K562 (cell line): Measurements from ENCODE around the gene FOSL2. TPM values are rescaled to one million over a fixed set of nuclear protein-coding genes. Genes with fewer than 3 reads are reported as not detected.

ENCODE experiments used
- ARHGAP35 ChIP-seq: fragments of 450-650 bp; IDR thresholded peaks from 2 replicates; pipeline ENCODE4 v1.6.1; 2018; ENCODE audit not compliant: partially characterized antibody
- ATF7 ChIP-seq: fragments of 450-650 bp; IDR thresholded peaks from 2 replicates; pipeline ENCODE4 v1.7.1; 2014; ENCODE audit warnings: mild to moderate bottlenecking, moderate library complexity
- CCAR2 ChIP-seq: fragments of 200-400 bp; formaldehyde crosslinking; IDR thresholded peaks from 2 replicates; pipeline ENCODE4 v1.6.1; 2017; ENCODE audit warnings: mild to moderate bottlenecking, low read depth, low read length
- GATAD2A ChIP-seq: fragments of 450-650 bp; IDR thresholded peaks from 2 replicates; pipeline ENCODE4 v1.6.1; 2017
- GTF2E2 ChIP-seq: fragments of 200-800 bp; sonication (Bioruptor generic); IDR thresholded peaks from 2 replicates; pipeline ENCODE4 v1.6.1; 2016; ENCODE audit warnings: missing genetic modification characterization, missing compliant biosample characterization
- KLF16 ChIP-seq: IDR thresholded peaks from 2 replicates; pipeline ENCODE4 v1.6.1; 2016; ENCODE audit warnings: antibody characterized with exemption
- MIER1 ChIP-seq: fragments of 450-650 bp; IDR thresholded peaks from 2 replicates; pipeline ENCODE4 v1.6.1; 2016; ENCODE audit warnings: antibody characterized with exemption, mild to moderate bottlenecking, low read depth
- NCOA4 ChIP-seq: fragments of 450-650 bp; IDR thresholded peaks from 2 replicates; pipeline ENCODE4 v1.6.1; 2018; ENCODE audit warnings: mild to moderate bottlenecking; ENCODE audit not compliant: partially characterized antibody
- PHB2 ChIP-seq: fragments of 450-650 bp; IDR thresholded peaks from 2 replicates; pipeline ENCODE4 v1.6.1; 2017; ENCODE audit warnings: low read depth
- PHF8 ChIP-seq: fragments of 200-600 bp; sonication (generic); IDR thresholded peaks from 2 replicates; pipeline ENCODE4 v1.6.1; 2012; ENCODE audit warnings: mixed run types, mild to moderate bottlenecking, inconsistent platforms, low read length, moderate library complexity, borderline replicate concordance
- SETDB1 ChIP-seq: IDR thresholded peaks from one replicate; pipeline ENCODE4 v1.6.1; 2012; ENCODE audit warnings: low read length, control low read depth, inconsistent platforms
- SMARCA5 ChIP-seq: fragments of 450-650 bp; IDR thresholded peaks from 2 replicates; pipeline ENCODE4 v1.6.1; 2016
- ZEB2 ChIP-seq: fragments of 450-650 bp; IDR thresholded peaks from 2 replicates; pipeline ENCODE4 v1.6.1; 2016
- ZNF165 ChIP-seq: fragments of 250-450 bp; sonication (Bioruptor Pico); IDR thresholded peaks from 2 replicates; pipeline ENCODE4 v1.4.0; 2020; ENCODE audit warnings: borderline replicate concordance
- ZNF274 ChIP-seq: IDR thresholded peaks from 2 replicates; pipeline ENCODE4 v1.6.1; 2011; ENCODE audit warnings: low read depth, mild to moderate bottlenecking, low read length, moderate library complexity, borderline replicate concordance
- ZNF3 ChIP-seq: fragments of 250-450 bp; sonication (Bioruptor Pico); IDR thresholded peaks from 2 replicates; pipeline ENCODE4 v1.5.0; 2021; ENCODE audit warnings: mild to moderate bottlenecking, moderate library complexity
- ZNF707 ChIP-seq: fragments of 250-450 bp; sonication (Bioruptor Pico); conservative IDR thresholded peaks from 2 replicates; pipeline ENCODE4 v1.8.0; 2022; ENCODE audit warnings: inconsistent platforms, mild to moderate bottlenecking, moderate library complexity
- ZSCAN29 ChIP-seq: fragments of 450-650 bp; IDR thresholded peaks from 2 replicates; pipeline ENCODE4 v1.6.1; 2017
- polyA plus RNA-seq, 8 experiments: library from polyadenylated mRNA; depleted of rRNA in 4 of 8; stranded (reverse) in 5 of 8; unstranded in 3 of 8; fragments of >200 nt; fragmentation: Nextera tagmentation in 2 of 8; fragmentation: Illumina TruSeq in 1 of 8; extraction: Ambion mirVana in 2 of 8; extraction: Trizol in 1 of 8; gene quantifications; 2 replicates each; pipeline versions ENCODE4 v1.2.1 to v1.2.3, GENCODE V29; 2011 to 2014; ENCODE audit warnings: inconsistent platforms in 1 of 8, missing spikeins in 1 of 8
- total RNA-seq, 7 experiments: library from RNA; depleted of rRNA in 6 of 7; stranded (reverse); fragments of >200 nt in 6 of 7; fragmentation: Illumina TruSeq in 2 of 7; extraction: Trizol in 2 of 7; gene quantifications; 2 replicates each; pipeline versions ENCODE4 v1.2.1 to v1.2.3, GENCODE V29; 2011 to 2021; ENCODE audit warnings: low replicate concordance in 1 of 7
- TF ChIP-seq, protein P1 (sequence below): fragments of 450-650 bp; IDR thresholded peaks from 2 replicates; pipeline ENCODE4 v1.6.1; 2018; ENCODE audit not compliant: partially characterized antibody
- TF ChIP-seq, protein P2 (sequence below), 2 experiments: fragments of 250-450 bp in 1 of 2; fragments of 450-650 bp in 1 of 2; sonication (Bioruptor Pico) in 1 of 2; IDR thresholded peaks; 2 replicates each; pipeline versions ENCODE4 v1.6.1 to v1.8.0; 2016 to 2021; ENCODE audit warnings: mild to moderate bottlenecking in 2 of 2, moderate library complexity in 2 of 2, missing compliant biosample characterization in 1 of 2, missing genetic modification characterization in 1 of 2
- TF ChIP-seq, protein P3 (sequence below): sonication (generic); formaldehyde crosslinking; IDR thresholded peaks from 2 replicates; pipeline ENCODE4 v1.8.1; 2023; ENCODE audit warnings: mild to moderate bottlenecking, missing genetic modification reagents
- TF ChIP-seq, protein P4 (sequence below): sonication (generic); formaldehyde crosslinking; IDR thresholded peaks from 2 replicates; pipeline ENCODE4 v1.8.0; 2022; ENCODE audit warnings: missing genetic modification reagents, mild to moderate bottlenecking, borderline replicate concordance
- TF ChIP-seq, protein P5 (sequence below): sonication (generic); formaldehyde crosslinking; IDR thresholded peaks from 2 replicates; pipeline ENCODE4 v1.4.0; 2020; ENCODE audit warnings: mild to moderate bottlenecking, missing genetic modification reagents

The FOSL2 gene
- total and polyA plus RNA-seq, 9 of the 15 experiments (the other 6 are each of a cell fraction or from before 2014, with no cell fraction given), result 0.04 to 2.9 (median 0.80) TPM

DNA sequence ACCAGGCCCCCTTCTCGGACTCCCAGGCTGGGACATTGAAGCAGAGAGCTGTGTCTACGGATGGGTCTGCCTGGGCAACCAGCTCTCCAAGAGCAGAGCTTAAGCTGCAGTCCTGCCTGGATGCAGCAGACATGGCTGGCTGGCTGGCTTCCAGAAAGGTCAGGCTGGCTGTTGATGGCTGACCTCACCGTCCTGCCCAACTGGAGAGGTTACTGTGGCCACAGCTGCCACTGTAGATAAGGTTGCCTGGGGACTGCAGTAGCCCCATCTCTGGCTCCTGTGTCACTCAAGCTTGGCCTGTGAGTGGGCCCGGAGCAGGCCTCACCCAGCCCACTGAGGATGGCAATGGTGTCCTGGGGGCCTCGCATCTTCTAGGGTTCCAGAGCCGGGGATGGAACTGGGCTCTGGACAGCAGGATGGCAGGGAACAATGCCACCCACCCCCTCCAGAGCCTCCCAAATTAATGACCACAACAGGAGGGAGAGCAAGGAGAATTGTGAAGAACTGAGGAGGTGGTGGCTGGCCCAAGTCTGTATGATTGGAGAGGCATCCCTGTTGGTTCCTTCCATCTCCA is 37.0 kb upstream of the FOSL2 start (continued):
- TF ChIP-seq, protein P1, sequence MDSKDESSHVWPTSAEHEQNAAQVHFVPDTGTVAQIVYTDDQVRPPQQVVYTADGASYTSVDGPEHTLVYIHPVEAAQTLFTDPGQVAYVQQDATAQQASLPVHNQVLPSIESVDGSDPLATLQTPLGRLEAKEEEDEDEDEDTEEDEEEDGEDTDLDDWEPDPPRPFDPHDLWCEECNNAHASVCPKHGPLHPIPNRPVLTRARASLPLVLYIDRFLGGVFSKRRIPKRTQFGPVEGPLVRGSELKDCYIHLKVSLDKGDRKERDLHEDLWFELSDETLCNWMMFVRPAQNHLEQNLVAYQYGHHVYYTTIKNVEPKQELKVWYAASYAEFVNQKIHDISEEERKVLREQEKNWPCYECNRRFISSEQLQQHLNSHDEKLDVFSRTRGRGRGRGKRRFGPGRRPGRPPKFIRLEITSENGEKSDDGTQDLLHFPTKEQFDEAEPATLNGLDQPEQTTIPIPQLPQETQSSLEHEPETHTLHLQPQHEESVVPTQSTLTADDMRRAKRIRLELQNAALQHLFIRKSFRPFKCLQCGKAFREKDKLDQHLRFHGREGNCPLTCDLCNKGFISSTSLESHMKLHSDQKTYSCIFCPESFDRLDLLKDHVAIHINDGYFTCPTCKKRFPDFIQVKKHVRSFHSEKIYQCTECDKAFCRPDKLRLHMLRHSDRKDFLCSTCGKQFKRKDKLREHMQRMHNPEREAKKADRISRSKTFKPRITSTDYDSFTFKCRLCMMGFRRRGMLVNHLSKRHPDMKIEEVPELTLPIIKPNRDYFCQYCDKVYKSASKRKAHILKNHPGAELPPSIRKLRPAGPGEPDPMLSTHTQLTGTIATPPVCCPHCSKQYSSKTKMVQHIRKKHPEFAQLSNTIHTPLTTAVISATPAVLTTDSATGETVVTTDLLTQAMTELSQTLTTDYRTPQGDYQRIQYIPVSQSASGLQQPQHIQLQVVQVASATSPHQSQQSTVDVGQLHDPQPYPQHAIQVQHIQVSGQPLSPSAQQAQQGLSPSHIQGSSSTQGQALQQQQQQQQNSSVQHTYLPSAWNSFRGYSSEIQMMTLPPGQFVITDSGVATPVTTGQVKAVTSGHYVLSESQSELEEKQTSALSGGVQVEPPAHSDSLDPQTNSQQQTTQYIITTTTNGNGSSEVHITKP, result peak; percentile 35
- TF ChIP-seq ZNF707 (CRISPR knock-in tag), result no peak
- TF ChIP-seq ZNF165 (CRISPR knock-in tag), result no peak
- no peak for TF ChIP-seq MIER1
- TF ChIP-seq, protein P2, sequence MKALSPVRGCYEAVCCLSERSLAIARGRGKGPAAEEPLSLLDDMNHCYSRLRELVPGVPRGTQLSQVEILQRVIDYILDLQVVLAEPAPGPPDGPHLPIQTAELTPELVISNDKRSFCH (CRISPR knock-in tag; IDR thresholded peaks at IDR 0.05), result no peak
- TF ChIP-seq, protein P2 (tag; IDR thresholded peaks at IDR 0.05), result peak; percentile 86; the same call in 1 of the 2 replicates
- no peak for TF ChIP-seq SMARCA5
- TF ChIP-seq ZEB2, result no peak
- peak; percentile 92 for TF ChIP-seq KLF16
- TF ChIP-seq PHF8, result peak; percentile 18; the same call in 1 of the 2 replicates
- no peak for TF ChIP-seq ZNF3 (CRISPR knock-in tag)
- TF ChIP-seq ATF7, result peak; percentile 95
- TF ChIP-seq PHB2, result peak; percentile 76
- TF ChIP-seq ARHGAP35, result no peak
- TF ChIP-seq, protein P3, sequence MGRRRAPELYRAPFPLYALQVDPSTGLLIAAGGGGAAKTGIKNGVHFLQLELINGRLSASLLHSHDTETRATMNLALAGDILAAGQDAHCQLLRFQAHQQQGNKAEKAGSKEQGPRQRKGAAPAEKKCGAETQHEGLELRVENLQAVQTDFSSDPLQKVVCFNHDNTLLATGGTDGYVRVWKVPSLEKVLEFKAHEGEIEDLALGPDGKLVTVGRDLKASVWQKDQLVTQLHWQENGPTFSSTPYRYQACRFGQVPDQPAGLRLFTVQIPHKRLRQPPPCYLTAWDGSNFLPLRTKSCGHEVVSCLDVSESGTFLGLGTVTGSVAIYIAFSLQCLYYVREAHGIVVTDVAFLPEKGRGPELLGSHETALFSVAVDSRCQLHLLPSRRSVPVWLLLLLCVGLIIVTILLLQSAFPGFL, result no peak
- no peak for TF ChIP-seq ZSCAN29
- TF ChIP-seq ZNF274, result no peak
- TF ChIP-seq, protein P4, sequence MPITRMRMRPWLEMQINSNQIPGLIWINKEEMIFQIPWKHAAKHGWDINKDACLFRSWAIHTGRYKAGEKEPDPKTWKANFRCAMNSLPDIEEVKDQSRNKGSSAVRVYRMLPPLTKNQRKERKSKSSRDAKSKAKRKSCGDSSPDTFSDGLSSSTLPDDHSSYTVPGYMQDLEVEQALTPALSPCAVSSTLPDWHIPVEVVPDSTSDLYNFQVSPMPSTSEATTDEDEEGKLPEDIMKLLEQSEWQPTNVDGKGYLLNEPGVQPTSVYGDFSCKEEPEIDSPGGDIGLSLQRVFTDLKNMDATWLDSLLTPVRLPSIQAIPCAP (CRISPR knock-in tag), result no peak
- TF ChIP-seq GATAD2A, result no peak
- TF ChIP-seq NCOA4, result no peak
- TF ChIP-seq, protein P5, sequence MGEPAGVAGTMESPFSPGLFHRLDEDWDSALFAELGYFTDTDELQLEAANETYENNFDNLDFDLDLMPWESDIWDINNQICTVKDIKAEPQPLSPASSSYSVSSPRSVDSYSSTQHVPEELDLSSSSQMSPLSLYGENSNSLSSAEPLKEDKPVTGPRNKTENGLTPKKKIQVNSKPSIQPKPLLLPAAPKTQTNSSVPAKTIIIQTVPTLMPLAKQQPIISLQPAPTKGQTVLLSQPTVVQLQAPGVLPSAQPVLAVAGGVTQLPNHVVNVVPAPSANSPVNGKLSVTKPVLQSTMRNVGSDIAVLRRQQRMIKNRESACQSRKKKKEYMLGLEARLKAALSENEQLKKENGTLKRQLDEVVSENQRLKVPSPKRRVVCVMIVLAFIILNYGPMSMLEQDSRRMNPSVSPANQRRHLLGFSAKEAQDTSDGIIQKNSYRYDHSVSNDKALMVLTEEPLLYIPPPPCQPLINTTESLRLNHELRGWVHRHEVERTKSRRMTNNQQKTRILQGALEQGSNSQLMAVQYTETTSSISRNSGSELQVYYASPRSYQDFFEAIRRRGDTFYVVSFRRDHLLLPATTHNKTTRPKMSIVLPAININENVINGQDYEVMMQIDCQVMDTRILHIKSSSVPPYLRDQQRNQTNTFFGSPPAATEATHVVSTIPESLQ (CRISPR knock-in tag), result no peak
- no peak for TF ChIP-seq SETDB1
- TF ChIP-seq GTF2E2 (tag), result no peak
- no peak for TF ChIP-seq CCAR2
